H9 (cell line): ENCODE data around the gene ASB18. TPM values are rescaled to one million over a fixed set of nuclear protein-coding genes. Genes with fewer than 3 reads are reported as not detected.

Experiments
- DNase-seq: peaks from one replicate; pipeline ENCODE4 v3.0.0-alpha.2; 2017
- H2AFZ ChIP-seq: one replicate; pipeline ENCODE4 v1.6.1; 2013; ENCODE audit warnings: mild to moderate bottlenecking, low read length, control low read depth, moderate library complexity
- H2AK5ac ChIP-seq: 2 replicates; pipeline ENCODE4 v1.6.1; 2013; ENCODE audit warnings: low read length, control low read depth, mixed read lengths; ENCODE audit not compliant: insufficient read length
- H2BK120ac ChIP-seq: one replicate; pipeline ENCODE4 v1.6.1; 2013; ENCODE audit warnings: low read depth, mild to moderate bottlenecking, low read length, control low read depth, inconsistent platforms; ENCODE audit not compliant: poor library complexity, severe bottlenecking
- H2BK12ac ChIP-seq: 2 replicates; pipeline ENCODE4 v1.6.1; 2013; ENCODE audit warnings: low read length, control low read depth, mixed read lengths, low read depth; ENCODE audit not compliant: insufficient read length
- H2BK15ac ChIP-seq: 2 replicates; pipeline ENCODE4 v1.6.1; 2013; ENCODE audit warnings: low read depth, low read length, control low read depth
- H2BK20ac ChIP-seq: one replicate; pipeline ENCODE4 v1.6.1; 2013; ENCODE audit warnings: low read depth, mild to moderate bottlenecking, low read length, control low read depth, inconsistent platforms; ENCODE audit not compliant: poor library complexity, severe bottlenecking
- H2BK5ac ChIP-seq: 2 replicates; pipeline ENCODE4 v1.6.1; 2013; ENCODE audit warnings: low read length, control low read depth, mixed read lengths; ENCODE audit not compliant: insufficient read length
- H3K14ac ChIP-seq: 2 replicates; pipeline ENCODE4 v1.6.1; 2013; ENCODE audit warnings: low read length, control low read depth; ENCODE audit not compliant: insufficient read depth
- H3K18ac ChIP-seq: 2 replicates; pipeline ENCODE4 v1.6.1; 2013; ENCODE audit warnings: low read depth, mild to moderate bottlenecking, mixed read lengths, low read length, control low read depth; ENCODE audit not compliant: insufficient read length
- H3K23ac ChIP-seq: 2 replicates; pipeline ENCODE4 v1.6.1; 2013; ENCODE audit warnings: low read length, control low read depth, mixed read lengths, low read depth; ENCODE audit not compliant: insufficient read length
- H3K23me2 ChIP-seq: 2 replicates; pipeline ENCODE4 v1.6.1; 2013; ENCODE audit warnings: low read depth, mild to moderate bottlenecking, mixed read lengths, low read length, control low read depth; ENCODE audit not compliant: insufficient read length, poor library complexity, severe bottlenecking
- H3K27ac ChIP-seq: 2 replicates; pipeline ENCODE4 v1.5.1; 2013; ENCODE audit warnings: low read length, control low read depth, mixed read lengths, low read depth; ENCODE audit not compliant: insufficient read length
- H3K27me3 ChIP-seq: 2 replicates; pipeline ENCODE4 v1.6.1; 2013; ENCODE audit warnings: low read length, control low read depth, inconsistent platforms; ENCODE audit not compliant: insufficient read depth
- H3K4ac ChIP-seq: 2 replicates; pipeline ENCODE4 v1.6.1; 2013; ENCODE audit warnings: low read depth, mild to moderate bottlenecking, control low read depth, inconsistent platforms, low read length, moderate library complexity
- H3K4me1 ChIP-seq: 2 replicates; pipeline ENCODE4 v1.6.1; 2013; ENCODE audit warnings: low read length, control low read depth, inconsistent platforms; ENCODE audit not compliant: insufficient read depth
- H3K4me2 ChIP-seq: 2 replicates; pipeline ENCODE4 v1.6.1; 2013; ENCODE audit warnings: low read length, control low read depth, mixed read lengths; ENCODE audit not compliant: insufficient read length, insufficient read depth
- H3K56ac ChIP-seq: 2 replicates; pipeline ENCODE4 v1.6.1; 2013; ENCODE audit warnings: low read depth, mild to moderate bottlenecking, mixed read lengths, low read length, control low read depth; ENCODE audit not compliant: insufficient read length
- H3K79me1 ChIP-seq: 2 replicates; pipeline ENCODE4 v1.6.1; 2013; ENCODE audit warnings: low read depth, mild to moderate bottlenecking, moderate library complexity, low read length, control low read depth, inconsistent platforms; ENCODE audit not compliant: insufficient read depth, poor library complexity, severe bottlenecking
- H3K79me2 ChIP-seq: 2 replicates; pipeline ENCODE4 v1.6.1; 2013; ENCODE audit warnings: low read length, control low read depth, inconsistent platforms; ENCODE audit not compliant: insufficient read depth
- H3K9ac ChIP-seq: 2 replicates; pipeline ENCODE4 v1.6.1; 2013; ENCODE audit warnings: low read length, control low read depth, mixed read lengths; ENCODE audit not compliant: insufficient read length; ENCODE audit errors: extremely low read depth
- H3K9me3 ChIP-seq: one replicate; pipeline ENCODE4 v1.6.1; 2013; ENCODE audit warnings: low read depth, low read length, inconsistent platforms; ENCODE audit not compliant: control insufficient read depth
- H3T11ph ChIP-seq: one replicate; pipeline ENCODE4 v1.6.1; 2013; ENCODE audit warnings: mild to moderate bottlenecking, low read length, control low read depth, inconsistent platforms
- H4K20me1 ChIP-seq: one replicate; pipeline ENCODE4 v1.6.1; 2013; ENCODE audit not compliant: control insufficient read depth, insufficient read length, insufficient read depth
- H4K5ac ChIP-seq: 2 replicates; pipeline ENCODE4 v1.6.1; 2013; ENCODE audit warnings: low read depth, mild to moderate bottlenecking, mixed read lengths, low read length, control low read depth; ENCODE audit not compliant: insufficient read length
- H4K8ac ChIP-seq: replicated peaks from 2 replicates; pipeline ENCODE4 v1.6.1; 2013; ENCODE audit warnings: low read length, control low read depth, mixed read lengths, low read depth; ENCODE audit not compliant: insufficient read length
- H4K91ac ChIP-seq: 2 replicates; pipeline ENCODE4 v1.6.1; 2013; ENCODE audit warnings: low read depth, mild to moderate bottlenecking, moderate library complexity, mixed read lengths, low read length, control low read depth; ENCODE audit not compliant: insufficient read length
- H3K27ac Mint-ChIP-seq, 3 experiments: 2 replicates in 2 of 3; 3 replicates in 1 of 3; pipeline ENCODE4 v1.8.0; 2020 to 2021; ENCODE audit warnings: mixed read lengths in 3 of 3, mild to moderate bottlenecking in 1 of 3, moderate library complexity in 1 of 3
- H3K27me3 Mint-ChIP-seq: 2 replicates; pipeline ENCODE4 v1.8.0; 2021; ENCODE audit warnings: low read depth, mild to moderate bottlenecking, moderate library complexity, mixed read lengths
- H3K36me3 Mint-ChIP-seq, 3 experiments: 2 replicates in 2 of 3; 3 replicates in 1 of 3; pipeline ENCODE4 v1.8.0; 2020 to 2021; ENCODE audit warnings: low read depth in 3 of 3, mixed read lengths in 3 of 3; ENCODE audit not compliant: insufficient read depth in 1 of 3
- H3K4me1 Mint-ChIP-seq, 2 experiments: 2 replicates each; pipeline ENCODE4 v1.8.0; 2020; ENCODE audit warnings: mixed read lengths in 2 of 2
- H3K4me3 Mint-ChIP-seq, 2 experiments: 2 replicates in 1 of 2; 3 replicates in 1 of 2; pipeline ENCODE4 v1.8.0; 2020 to 2021; ENCODE audit warnings: mild to moderate bottlenecking in 2 of 2, mixed read lengths in 2 of 2, moderate library complexity in 1 of 2
- H3K9me3 Mint-ChIP-seq, 2 experiments: 2 replicates in 1 of 2; 3 replicates in 1 of 2; pipeline ENCODE4 v1.8.0; 2020; ENCODE audit warnings: mild to moderate bottlenecking in 2 of 2, mixed read lengths in 2 of 2, moderate library complexity in 1 of 2
- WGBS: extraction: QIAGEN DNeasy Blood & Tissue Kit; methylation state at CpG from one replicate; pipeline ENCODE4 v1.1.7; 2013; ENCODE audit warnings: missing lambda C conversion rate, low lambda C conversion rate, mixed read lengths; ENCODE audit not compliant: insufficient read length; ENCODE audit errors: extremely low coverage; 5-methylcytosine and 5-hydroxymethylcytosine counted together
- total RNA-seq: library from RNA; stranded (reverse); gene quantifications from 2 replicates; pipeline ENCODE4 v1.2.1, GENCODE V29; 2021
- TF ChIP-seq, protein P1 (sequence below): fragments of 200-600 bp; sonication (generic); conservative IDR thresholded peaks from 3 replicates; pipeline ENCODE4 v1.8.0; 2021; ENCODE audit warnings: antibody characterized with exemption, mild to moderate bottlenecking

Gene ASB18
- total RNA-seq, 1 experiment from 2014 or later, result not detected

DNA sequence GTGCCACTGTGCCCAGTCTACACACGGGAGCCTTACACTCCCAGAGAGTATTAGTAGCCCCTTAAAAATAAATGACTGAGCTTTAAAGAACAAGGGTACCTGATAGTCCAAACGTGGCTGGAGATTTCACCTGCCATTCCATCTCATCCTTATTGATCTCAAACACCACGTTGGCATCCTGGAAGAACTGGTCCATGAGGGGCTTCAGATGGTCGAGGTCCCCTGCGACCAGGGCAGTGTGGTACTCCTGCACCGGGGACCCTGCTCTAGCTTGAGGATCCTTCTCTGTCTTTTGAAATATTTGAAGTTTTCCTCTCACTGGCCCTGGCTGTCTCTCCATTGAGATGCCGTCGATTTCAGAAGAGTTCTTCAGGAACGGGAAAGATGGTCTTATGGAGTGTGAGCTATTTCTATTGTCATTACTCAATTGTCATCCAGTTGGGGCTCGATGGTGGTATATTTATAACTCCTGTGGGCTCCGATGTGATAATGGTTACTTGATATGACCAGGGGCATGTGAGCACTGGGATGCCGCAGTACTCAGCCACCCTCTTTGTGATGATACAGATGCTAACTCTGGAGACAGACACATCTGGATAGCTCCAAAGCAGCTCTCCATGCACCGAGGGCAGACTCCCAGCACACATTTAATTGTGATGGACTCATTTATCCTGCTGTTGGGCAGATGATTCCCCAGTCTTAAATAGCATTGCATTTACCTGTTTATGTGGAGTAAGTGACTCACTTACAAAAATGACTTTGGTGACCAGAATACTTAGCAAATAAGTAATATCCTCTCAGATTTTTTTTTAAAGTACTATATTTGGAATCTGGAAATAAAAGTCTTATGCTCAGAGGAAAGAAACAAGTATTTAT is 22.8 kb downstream of the ASB18 start:
- Histone ChIP-seq H2AK5ac (no peak overlapping the region), H4K20me1 (peaks cover 4% of the 10 kb centered on the region), H3K79me2 (no peaks in the 10 kb centered on the region), H4K8ac (no peak overlapping the region), H2BK120ac (no peak overlapping the region), H3K27ac (no peak overlapping the region), H3K4ac (no peak overlapping the region), H3K23ac (no peak overlapping the region), H2BK15ac (no peak overlapping the region), H3K56ac (no peak overlapping the region), H3K79me1 (no peaks in the 10 kb centered on the region), H3K4me1 (no peaks in the 10 kb centered on the region; the same call in 1 of the 2 replicates), H3K14ac (no peak overlapping the region), H3T11ph (no peak overlapping the region), H3K18ac (no peak overlapping the region), H3K9ac (no peak overlapping the region), H4K91ac (no peak overlapping the region), H3K27me3 (peaks cover 14% of the 10 kb centered on the region), H3K23me2 (peaks cover 3% of the 10 kb centered on the region), H2BK5ac (no peak overlapping the region), H2AFZ (no peak overlapping the region), H3K9me3 (no peaks in the 10 kb centered on the region), H4K5ac (no peak overlapping the region), H3K4me2 (no peak overlapping the region), H2BK12ac (no peak overlapping the region), H2BK20ac (no peak overlapping the region)
- Mint-ChIP-seq H3K9me3 (peaks cover 0 to 3% of the 10 kb centered on the region in 2 experiments; a peak in 1 of 5 replicates), H3K27me3 (peaks cover 63% of the 10 kb centered on the region), H3K27ac (no peak overlapping the region), H3K4me3 (no peak overlapping the region), H3K4me1 (peaks cover 31% of the 10 kb centered on the region in 2 experiments), H3K36me3 (peaks cover 0 to 4% (median 0%) of the 10 kb centered on the region in 3 experiments; a peak in 1 of 7 replicates)
- TF ChIP-seq, protein P1, sequence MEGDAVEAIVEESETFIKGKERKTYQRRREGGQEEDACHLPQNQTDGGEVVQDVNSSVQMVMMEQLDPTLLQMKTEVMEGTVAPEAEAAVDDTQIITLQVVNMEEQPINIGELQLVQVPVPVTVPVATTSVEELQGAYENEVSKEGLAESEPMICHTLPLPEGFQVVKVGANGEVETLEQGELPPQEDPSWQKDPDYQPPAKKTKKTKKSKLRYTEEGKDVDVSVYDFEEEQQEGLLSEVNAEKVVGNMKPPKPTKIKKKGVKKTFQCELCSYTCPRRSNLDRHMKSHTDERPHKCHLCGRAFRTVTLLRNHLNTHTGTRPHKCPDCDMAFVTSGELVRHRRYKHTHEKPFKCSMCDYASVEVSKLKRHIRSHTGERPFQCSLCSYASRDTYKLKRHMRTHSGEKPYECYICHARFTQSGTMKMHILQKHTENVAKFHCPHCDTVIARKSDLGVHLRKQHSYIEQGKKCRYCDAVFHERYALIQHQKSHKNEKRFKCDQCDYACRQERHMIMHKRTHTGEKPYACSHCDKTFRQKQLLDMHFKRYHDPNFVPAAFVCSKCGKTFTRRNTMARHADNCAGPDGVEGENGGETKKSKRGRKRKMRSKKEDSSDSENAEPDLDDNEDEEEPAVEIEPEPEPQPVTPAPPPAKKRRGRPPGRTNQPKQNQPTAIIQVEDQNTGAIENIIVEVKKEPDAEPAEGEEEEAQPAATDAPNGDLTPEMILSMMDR, result no peak
- DNase-seq, result no peak
- WGBS, result no CpG with 5 or more reads among the region's 13 CpGs
